Common myeloid progenitor, CD34-positive (primary cell): ENCODE measurements around the gene ETV6.
A peak's percentile ranks its signal among the peaks of the same experiment; 100 is the strongest.

ENCODE experiments used
- CTCF ChIA-PET: fragments of 350-600 bp; sonication (Branson Sonifier 250); formaldehyde crosslinking; loops from one replicate; lab custom pipeline; 2021; ENCODE audit warnings: antibody characterized with exemption; lab: Charles Lee
- POLR2A ChIA-PET: fragments of 350-600 bp; sonication (Branson Sonifier 250); formaldehyde crosslinking; loops from one replicate; lab custom pipeline; 2021; ENCODE audit warnings: antibody characterized with exemption; lab: Charles Lee
- DNase-seq, 3 donors: peaks; one replicate each; pipeline versions ENCODE4 v3.0.0 to v3.0.0-alpha.2; 2013
- H3K27ac ChIP-seq, 2 experiments: 1 replicate in 1 of 2; 2 replicates in 1 of 2; pipeline ENCODE4 v1.7.0; 2013; ENCODE audit warnings: inconsistent platforms in 2 of 2, low read length in 2 of 2, mild to moderate bottlenecking in 2 of 2, low read depth in 1 of 2, moderate library complexity in 1 of 2; ENCODE audit not compliant: severe bottlenecking in 2 of 2, insufficient read depth in 1 of 2, poor library complexity in 1 of 2
- H3K27me3 ChIP-seq, 5 experiments: replicated peaks in 2 of 5; 1 replicate in 3 of 5; 2 replicates in 2 of 5; pipeline versions ENCODE4 v1.6.1 to v1.7.0; 2013; ENCODE audit warnings: low read length in 4 of 5, mild to moderate bottlenecking in 2 of 5, moderate library complexity in 2 of 5, inconsistent platforms in 1 of 5; ENCODE audit not compliant: insufficient read depth in 5 of 5, control insufficient read depth in 4 of 5
- H3K36me3 ChIP-seq, 4 experiments: 1 replicate in 2 of 4; 2 replicates in 2 of 4; pipeline versions ENCODE4 v1.6.1 to v1.7.0; 2013; ENCODE audit warnings: low read length in 3 of 4, control low read depth in 1 of 4, mild to moderate bottlenecking in 1 of 4; ENCODE audit not compliant: control insufficient read depth in 4 of 4, insufficient read depth in 4 of 4
- H3K4me1 ChIP-seq, 4 experiments: 1 replicate in 3 of 4; 2 replicates in 1 of 4; pipeline versions ENCODE4 v1.6.1 to v1.7.1; 2013; ENCODE audit warnings: low read length in 3 of 4, mild to moderate bottlenecking in 3 of 4, control low read depth in 1 of 4, inconsistent platforms in 1 of 4, moderate library complexity in 1 of 4; ENCODE audit not compliant: control insufficient read depth in 4 of 4, insufficient read depth in 4 of 4; ENCODE audit errors: control extremely low read depth in 1 of 4
- H3K4me3 ChIP-seq, 7 experiments: 1 replicate in 4 of 7; 2 replicates in 3 of 7; pipeline versions ENCODE4 v1.5.1 to v1.7.0; 2013; ENCODE audit warnings: mild to moderate bottlenecking in 7 of 7, low read length in 6 of 7, moderate library complexity in 6 of 7, inconsistent platforms in 2 of 7, low read depth in 2 of 7, control low read depth in 1 of 7; ENCODE audit not compliant: insufficient read depth in 4 of 7, control insufficient read depth in 1 of 7; ENCODE audit errors: extremely low read depth in 1 of 7
- H3K9me3 ChIP-seq, 5 experiments: 1 replicate in 4 of 5; 2 replicates in 1 of 5; pipeline versions ENCODE4 v1.6.1 to v1.7.1; 2013; ENCODE audit warnings: low read length in 4 of 5, mild to moderate bottlenecking in 2 of 5, inconsistent platforms in 1 of 5, low read depth in 1 of 5, moderate library complexity in 1 of 5; ENCODE audit not compliant: control insufficient read depth in 4 of 5, insufficient read depth in 2 of 5; ENCODE audit errors: control extremely low read depth in 1 of 5
- WGBS: methylation state at CpG from one replicate; pipeline ENCODE4 v1.1.5; 2013; ENCODE audit not compliant: insufficient coverage; 5-methylcytosine and 5-hydroxymethylcytosine counted together

ETV6 gene

GRCh38 chr12:11693601-11694000 lies 44.1 kb downstream of the ETV6 start:
- ChIA-PET CTCF (interaction anchor here (2.0 kb wide), 1 partner anchor 10 kb away, joined by 4 read pairs; no protein-coding TSS in a partner anchor), POLR2A (no interaction called here)
- H3K36me3 ChIP-seq = peaks cover 2 to 84% (median 35%) of the 10 kb centered on the region in 4 experiments

GRCh38 chr12:11694528-11694927 lies 45.1 kb downstream of the ETV6 start:
- H3K27me3 ChIP-seq = no peaks in the 10 kb centered on the region
- DNase-seq = no peak
- peaks cover 0 to 2% (median 0%) of the 10 kb centered on the region in 5 experiments for H3K9me3 ChIP-seq
- H3K4me1 ChIP-seq = peaks cover 0 to 41% (median 7%) of the 10 kb centered on the region in 4 experiments
- peaks cover 2 to 83% (median 36%) of the 10 kb centered on the region in 4 experiments for H3K36me3 ChIP-seq
- 67% methylated on average over 3 of the region's 5 CpGs for WGBS
- CTCF ChIA-PET = interaction anchor here (1.4 to 2.0 kb wide), 2 partner anchors 11 to 14 kb away, joined by 4 read pairs; no protein-coding TSS in a partner anchor
- POLR2A ChIA-PET = interaction anchor here (0.7 kb wide), 1 partner anchor 93 kb away, joined by 4 read pairs; no protein-coding TSS in a partner anchor
- no peak overlapping the region for H3K4me3 ChIP-seq
- no peak overlapping the region for H3K27ac ChIP-seq

More at GRCh38 chr12:11693601-11694000, 44.1 kb downstream of the ETV6 start:
- Histone ChIP-seq H3K4me3 (no peak overlapping the region), H3K9me3 (peaks cover 0 to 2% (median 0%) of the 10 kb centered on the region in 5 experiments), H3K4me1 (peaks cover 0 to 38% (median 8%) of the 10 kb centered on the region in 4 experiments), H3K27me3 (no peaks in the 10 kb centered on the region), H3K27ac (no peak overlapping the region)
- peak in 2 of 3 donors; percentile 25 to 38 for DNase-seq

- CTCF ChIA-PET = interaction anchor here (1.0 to 2.0 kb wide), 3 partner anchors 11 to 31 kb away, joined by 3 to 4 read pairs (median 4); no protein-coding TSS in a partner anchor
- POLR2A ChIA-PET = no interaction called here
- no peak overlapping the region for H3K27ac ChIP-seq
Observed at GRCh38 chr12:11695321-11695720, 45.8 kb downstream of the ETV6 start.

GRCh38 chr12:11696084-11696483 lies 46.6 kb downstream of the ETV6 start:
- Histone ChIP-seq H3K4me3 (no peak overlapping the region), H3K36me3 (peaks cover 2 to 78% (median 34%) of the 10 kb centered on the region in 4 experiments), H3K9me3 (peaks cover 0 to 2% (median 0%) of the 10 kb centered on the region in 5 experiments), H3K27ac (peak overlapping the region in 1 of 2 experiments; percentile 29), H3K4me1 (peaks cover 0 to 44% (median 8%) of the 10 kb centered on the region in 4 experiments), H3K27me3 (no peaks in the 10 kb centered on the region)
- ChIA-PET POLR2A (no interaction called here), CTCF (interaction anchor here (1.4 kb wide), 1 partner anchor 12 kb away, joined by 4 read pairs; no protein-coding TSS in a partner anchor)
- DNase-seq = no peak
- 100% methylated on average over 1 of the region's 3 CpGs for WGBS

More at GRCh38 chr12:11695321-11695720, 45.8 kb downstream of the ETV6 start:
- Histone ChIP-seq H3K9me3 (peaks cover 0 to 2% (median 0%) of the 10 kb centered on the region in 5 experiments), H3K27me3 (no peaks in the 10 kb centered on the region), H3K4me3 (no peak overlapping the region), H3K4me1 (peaks cover 0 to 46% (median 7%) of the 10 kb centered on the region in 4 experiments), H3K36me3 (peaks cover 2 to 82% (median 34%) of the 10 kb centered on the region in 4 experiments)
- DNase-seq = no peak
- WGBS = 90% methylated on average over 2 of the region's 3 CpGs

GRCh38 chr12:11697131-11697530 lies 47.7 kb downstream of the ETV6 start:
- POLR2A ChIA-PET = interaction anchor here (0.6 kb wide), 1 partner anchor 11 kb away, joined by 6 read pairs; no protein-coding TSS in a partner anchor
- Histone ChIP-seq H3K4me3 (no peak overlapping the region), H3K4me1 (peaks cover 4 to 46% (median 12%) of the 10 kb centered on the region in 4 experiments), H3K9me3 (peaks cover 0 to 2% (median 0%) of the 10 kb centered on the region in 5 experiments), H3K36me3 (peaks cover 2 to 79% (median 37%) of the 10 kb centered on the region in 4 experiments), H3K27ac (peak overlapping the region in 1 of 2 experiments; percentile 30), H3K27me3 (no peaks in the 10 kb centered on the region)
- WGBS = 100% methylated on average over 3 of the region's 5 CpGs
- CTCF ChIA-PET = no interaction called here
- no peak for DNase-seq

GRCh38 chr12:11697670-11698387 lies 48.4 kb downstream of the ETV6 start:
- Histone ChIP-seq H3K4me3 (no peak overlapping the region), H3K36me3 (peaks cover 2 to 79% (median 37%) of the 10 kb centered on the region in 4 experiments), H3K27ac (peak overlapping the region in 1 of 2 experiments; percentile 30), H3K27me3 (no peaks in the 10 kb centered on the region), H3K4me1 (peaks cover 4 to 44% (median 12%) of the 10 kb centered on the region in 4 experiments), H3K9me3 (peaks cover 0 to 2% (median 0%) of the 10 kb centered on the region in 5 experiments)
- CTCF ChIA-PET = interaction anchor here (1.1 to 1.2 kb wide), 3 partner anchors 11 to 39 kb away, joined by 3 to 4 read pairs (median 3); no protein-coding TSS in a partner anchor
- POLR2A ChIA-PET = no interaction called here
- WGBS = 100% methylated on average over 2 of the region's 3 CpGs
- DNase-seq = no peak
